Smooth muscle cell (in vitro differentiated cells): ENCODE measurements around the gene MAP3K3. TPM values are rescaled to one million over a fixed set of nuclear protein-coding genes. Genes with fewer than 3 reads are reported as not detected.

ENCODE experiments used
- DNase-seq: peaks from one replicate; lab custom pipeline; 2025; ENCODE audit not compliant: unreplicated experiment; lab: John Stamatoyannopoulos, UW
- H2AFZ ChIP-seq: fragments of 200-600 bp; sonication (generic); 2 replicates; pipeline ENCODE4 v1.6.0; 2016; ENCODE audit warnings: antibody characterized with exemption, low read depth, mild to moderate bottlenecking
- H3F3A ChIP-seq: fragments of 200-600 bp; sonication (generic); 2 replicates; pipeline ENCODE4 v1.6.0; 2017; ENCODE audit warnings: antibody characterized with exemption, low read depth
- H3K27ac ChIP-seq: fragments of 200-600 bp; sonication (generic); 2 replicates; pipeline ENCODE4 v1.5.1; 2016; ENCODE audit warnings: low read depth, mild to moderate bottlenecking
- H3K27me3 ChIP-seq: fragments of 200-600 bp; sonication (generic); 2 replicates; pipeline ENCODE4 v1.6.1; 2016; ENCODE audit warnings: low read depth, mild to moderate bottlenecking
- H3K36me3 ChIP-seq: fragments of 200-600 bp; sonication (generic); 2 replicates; pipeline ENCODE4 v1.5.1; 2016; ENCODE audit warnings: low read depth
- H3K4me1 ChIP-seq: fragments of 200-600 bp; sonication (generic); 2 replicates; pipeline ENCODE4 v1.5.1; 2016; ENCODE audit warnings: low read depth
- H3K4me2 ChIP-seq: fragments of 200-600 bp; sonication (generic); 2 replicates; pipeline ENCODE4 v1.6.0; 2016; ENCODE audit warnings: mild to moderate bottlenecking
- H3K4me3 ChIP-seq: fragments of 200-600 bp; sonication (generic); 2 replicates; pipeline ENCODE4 v1.5.1; 2016; ENCODE audit warnings: mild to moderate bottlenecking
- H3K79me2 ChIP-seq: fragments of 200-600 bp; sonication (generic); 2 replicates; pipeline ENCODE4 v1.6.0; 2016; ENCODE audit warnings: low read depth, mild to moderate bottlenecking
- H3K9ac ChIP-seq: fragments of 200-600 bp; sonication (generic); 2 replicates; pipeline ENCODE4 v1.6.0; 2016; ENCODE audit warnings: low read depth
- H3K9me3 ChIP-seq: fragments of 200-600 bp; sonication (generic); replicated peaks from 2 replicates; pipeline ENCODE4 v1.5.1; 2016; ENCODE audit warnings: low read depth
- H4K20me1 ChIP-seq: fragments of 200-600 bp; sonication (generic); 2 replicates; pipeline ENCODE4 v1.6.0; 2016; ENCODE audit warnings: low read depth
- CTCF ChIP-seq: fragments of 200-600 bp; sonication (generic); IDR thresholded peaks from 2 replicates; pipeline ENCODE4 v1.5.1; 2017; ENCODE audit warnings: borderline replicate concordance, mild to moderate bottlenecking, antibody characterized with exemption; ENCODE audit not compliant: insufficient read depth, poor library complexity, severe bottlenecking
- WGBS: methylation state at CpG from one replicate; pipeline ENCODE4 v1.1.7; 2016; ENCODE audit warnings: low lambda C conversion rate; 5-methylcytosine and 5-hydroxymethylcytosine counted together
- polyA plus RNA-seq: library from polyadenylated mRNA; unstranded; fragments of >200 nt; fragmentation: Nextera tagmentation; extraction: Ambion mirVana; gene quantifications from 2 replicates; pipeline ENCODE4 v1.2.1, GENCODE V29; 2016
- total RNA-seq: library from RNA; depleted of rRNA; stranded (reverse); fragments of >200 nt; gene quantifications from 2 replicates; pipeline ENCODE4 v1.2.3, GENCODE V29; 2014

MAP3K3 gene
- total and polyA plus RNA-seq, 2 experiments from 2014 or later, result 16.0 to 23.6 TPM

GRCh38 chr17:63703556-63704258, 81.5 kb downstream of the MAP3K3 start:
- Histone ChIP-seq H3K9ac (no peak overlapping the region), H3K4me2 (no peak overlapping the region), H2AFZ (no peak overlapping the region), H3K79me2 (no peaks in the 10 kb centered on the region), H4K20me1 (peaks cover 11% of the 10 kb centered on the region), H3K4me3 (no peak overlapping the region), H3K9me3 (no peaks in the 10 kb centered on the region), H3F3A (no peaks in the 10 kb centered on the region), H3K27ac (no peak overlapping the region), H3K27me3 (no peaks in the 10 kb centered on the region), H3K36me3 (no peaks in the 10 kb centered on the region), H3K4me1 (peaks cover 13% of the 10 kb centered on the region)
- 94% methylated on average over 16 of the region's 16 CpGs for WGBS
- no peak for TF ChIP-seq CTCF
- no peak for DNase-seq

GRCh38 chr17:63704259-63704576, 82.0 kb downstream of the MAP3K3 start:
- Histone ChIP-seq H3K4me2 (no peak overlapping the region), H4K20me1 (peaks cover 6% of the 10 kb centered on the region), H3K9ac (no peak overlapping the region), H3K79me2 (no peaks in the 10 kb centered on the region), H3K4me3 (no peak overlapping the region), H3K4me1 (peaks cover 8% of the 10 kb centered on the region), H3K27ac (no peak overlapping the region), H2AFZ (no peak overlapping the region), H3F3A (no peaks in the 10 kb centered on the region), H3K27me3 (no peaks in the 10 kb centered on the region), H3K36me3 (no peaks in the 10 kb centered on the region), H3K9me3 (no peaks in the 10 kb centered on the region)
- WGBS, result 94% methylated on average over 7 of the region's 11 CpGs
- DNase-seq, result no peak
- TF ChIP-seq CTCF, result no peak

GRCh38 chr17:63704836-63705235, 82.6 kb downstream of the MAP3K3 start:
- no peak for DNase-seq
- Histone ChIP-seq H2AFZ (no peak overlapping the region), H3F3A (no peaks in the 10 kb centered on the region), H4K20me1 (peaks cover 6% of the 10 kb centered on the region), H3K27me3 (no peaks in the 10 kb centered on the region), H3K4me1 (peaks cover 6% of the 10 kb centered on the region), H3K4me3 (no peak overlapping the region), H3K9ac (no peak overlapping the region), H3K27ac (no peak overlapping the region), H3K9me3 (no peaks in the 10 kb centered on the region), H3K4me2 (no peak overlapping the region), H3K36me3 (no peaks in the 10 kb centered on the region), H3K79me2 (no peaks in the 10 kb centered on the region)
- TF ChIP-seq CTCF, result no peak
- 92% methylated on average over 9 of the region's 9 CpGs for WGBS

- no peaks in the 10 kb centered on the region for H3K27me3 ChIP-seq
- no peaks in the 10 kb centered on the region for H3K9me3 ChIP-seq
- peaks cover 6% of the 10 kb centered on the region for H4K20me1 ChIP-seq
- no peaks in the 10 kb centered on the region for H3K36me3 ChIP-seq
- TF ChIP-seq CTCF, result no peak
- DNase-seq, result no peak
- H2AFZ ChIP-seq, result no peak overlapping the region
- H3K79me2 ChIP-seq, result no peaks in the 10 kb centered on the region
- H3K9ac ChIP-seq, result no peak overlapping the region
- 83% methylated on average over 3 of the region's 3 CpGs for WGBS
- H3F3A ChIP-seq, result no peaks in the 10 kb centered on the region
- peaks cover 6% of the 10 kb centered on the region for H3K4me1 ChIP-seq
- H3K4me2 ChIP-seq, result no peak overlapping the region
- H3K27ac ChIP-seq, result no peak overlapping the region
- H3K4me3 ChIP-seq, result no peak overlapping the region
Measured at GRCh38 chr17:63705657-63706056, 83.4 kb downstream of the MAP3K3 start.
